H9 (cell line): Measurements from ENCODE around the gene PIGM. TPM values are rescaled to one million over a fixed set of nuclear protein-coding genes. Genes with fewer than 3 reads are reported as not detected.

ENCODE experiments used
- DNase-seq: peaks from one replicate; pipeline ENCODE4 v3.0.0-alpha.2; 2017
- H2AFZ ChIP-seq: one replicate; pipeline ENCODE4 v1.6.1; 2013; ENCODE audit warnings: mild to moderate bottlenecking, low read length, control low read depth, moderate library complexity
- H2AK5ac ChIP-seq: 2 replicates; pipeline ENCODE4 v1.6.1; 2013; ENCODE audit warnings: low read length, control low read depth, mixed read lengths; ENCODE audit not compliant: insufficient read length
- H2BK120ac ChIP-seq: one replicate; pipeline ENCODE4 v1.6.1; 2013; ENCODE audit warnings: low read depth, mild to moderate bottlenecking, low read length, control low read depth, inconsistent platforms; ENCODE audit not compliant: poor library complexity, severe bottlenecking
- H2BK12ac ChIP-seq: 2 replicates; pipeline ENCODE4 v1.6.1; 2013; ENCODE audit warnings: low read length, control low read depth, mixed read lengths, low read depth; ENCODE audit not compliant: insufficient read length
- H2BK15ac ChIP-seq: 2 replicates; pipeline ENCODE4 v1.6.1; 2013; ENCODE audit warnings: low read depth, low read length, control low read depth
- H2BK20ac ChIP-seq: one replicate; pipeline ENCODE4 v1.6.1; 2013; ENCODE audit warnings: low read depth, mild to moderate bottlenecking, low read length, control low read depth, inconsistent platforms; ENCODE audit not compliant: poor library complexity, severe bottlenecking
- H2BK5ac ChIP-seq: 2 replicates; pipeline ENCODE4 v1.6.1; 2013; ENCODE audit warnings: low read length, control low read depth, mixed read lengths; ENCODE audit not compliant: insufficient read length
- H3K14ac ChIP-seq: 2 replicates; pipeline ENCODE4 v1.6.1; 2013; ENCODE audit warnings: low read length, control low read depth; ENCODE audit not compliant: insufficient read depth
- H3K18ac ChIP-seq: 2 replicates; pipeline ENCODE4 v1.6.1; 2013; ENCODE audit warnings: low read depth, mild to moderate bottlenecking, mixed read lengths, low read length, control low read depth; ENCODE audit not compliant: insufficient read length
- H3K23ac ChIP-seq: 2 replicates; pipeline ENCODE4 v1.6.1; 2013; ENCODE audit warnings: low read length, control low read depth, mixed read lengths, low read depth; ENCODE audit not compliant: insufficient read length
- H3K23me2 ChIP-seq: 2 replicates; pipeline ENCODE4 v1.6.1; 2013; ENCODE audit warnings: low read depth, mild to moderate bottlenecking, mixed read lengths, low read length, control low read depth; ENCODE audit not compliant: insufficient read length, poor library complexity, severe bottlenecking
- H3K27ac ChIP-seq: 2 replicates; pipeline ENCODE4 v1.5.1; 2013; ENCODE audit warnings: low read length, control low read depth, mixed read lengths, low read depth; ENCODE audit not compliant: insufficient read length
- H3K27me3 ChIP-seq: 2 replicates; pipeline ENCODE4 v1.6.1; 2013; ENCODE audit warnings: low read length, control low read depth, inconsistent platforms; ENCODE audit not compliant: insufficient read depth
- H3K4ac ChIP-seq: 2 replicates; pipeline ENCODE4 v1.6.1; 2013; ENCODE audit warnings: low read depth, mild to moderate bottlenecking, control low read depth, inconsistent platforms, low read length, moderate library complexity
- H3K4me1 ChIP-seq: 2 replicates; pipeline ENCODE4 v1.6.1; 2013; ENCODE audit warnings: low read length, control low read depth, inconsistent platforms; ENCODE audit not compliant: insufficient read depth
- H3K4me2 ChIP-seq: 2 replicates; pipeline ENCODE4 v1.6.1; 2013; ENCODE audit warnings: low read length, control low read depth, mixed read lengths; ENCODE audit not compliant: insufficient read length, insufficient read depth
- H3K56ac ChIP-seq: 2 replicates; pipeline ENCODE4 v1.6.1; 2013; ENCODE audit warnings: low read depth, mild to moderate bottlenecking, mixed read lengths, low read length, control low read depth; ENCODE audit not compliant: insufficient read length
- H3K79me1 ChIP-seq: 2 replicates; pipeline ENCODE4 v1.6.1; 2013; ENCODE audit warnings: low read depth, mild to moderate bottlenecking, moderate library complexity, low read length, control low read depth, inconsistent platforms; ENCODE audit not compliant: insufficient read depth, poor library complexity, severe bottlenecking
- H3K79me2 ChIP-seq: 2 replicates; pipeline ENCODE4 v1.6.1; 2013; ENCODE audit warnings: low read length, control low read depth, inconsistent platforms; ENCODE audit not compliant: insufficient read depth
- H3K9ac ChIP-seq: 2 replicates; pipeline ENCODE4 v1.6.1; 2013; ENCODE audit warnings: low read length, control low read depth, mixed read lengths; ENCODE audit not compliant: insufficient read length; ENCODE audit errors: extremely low read depth
- H3K9me3 ChIP-seq: one replicate; pipeline ENCODE4 v1.6.1; 2013; ENCODE audit warnings: low read depth, low read length, inconsistent platforms; ENCODE audit not compliant: control insufficient read depth
- H3T11ph ChIP-seq: one replicate; pipeline ENCODE4 v1.6.1; 2013; ENCODE audit warnings: mild to moderate bottlenecking, low read length, control low read depth, inconsistent platforms
- H4K20me1 ChIP-seq: one replicate; pipeline ENCODE4 v1.6.1; 2013; ENCODE audit not compliant: control insufficient read depth, insufficient read length, insufficient read depth
- H4K5ac ChIP-seq: 2 replicates; pipeline ENCODE4 v1.6.1; 2013; ENCODE audit warnings: low read depth, mild to moderate bottlenecking, mixed read lengths, low read length, control low read depth; ENCODE audit not compliant: insufficient read length
- H4K8ac ChIP-seq: replicated peaks from 2 replicates; pipeline ENCODE4 v1.6.1; 2013; ENCODE audit warnings: low read length, control low read depth, mixed read lengths, low read depth; ENCODE audit not compliant: insufficient read length
- H4K91ac ChIP-seq: 2 replicates; pipeline ENCODE4 v1.6.1; 2013; ENCODE audit warnings: low read depth, mild to moderate bottlenecking, moderate library complexity, mixed read lengths, low read length, control low read depth; ENCODE audit not compliant: insufficient read length
- H3K27ac Mint-ChIP-seq, 3 experiments: 2 replicates in 2 of 3; 3 replicates in 1 of 3; pipeline ENCODE4 v1.8.0; 2020 to 2021; ENCODE audit warnings: mixed read lengths in 3 of 3, mild to moderate bottlenecking in 1 of 3, moderate library complexity in 1 of 3
- H3K27me3 Mint-ChIP-seq: 2 replicates; pipeline ENCODE4 v1.8.0; 2021; ENCODE audit warnings: low read depth, mild to moderate bottlenecking, moderate library complexity, mixed read lengths
- H3K36me3 Mint-ChIP-seq, 3 experiments: 2 replicates in 2 of 3; 3 replicates in 1 of 3; pipeline ENCODE4 v1.8.0; 2020 to 2021; ENCODE audit warnings: low read depth in 3 of 3, mixed read lengths in 3 of 3; ENCODE audit not compliant: insufficient read depth in 1 of 3
- H3K4me1 Mint-ChIP-seq, 2 experiments: 2 replicates each; pipeline ENCODE4 v1.8.0; 2020; ENCODE audit warnings: mixed read lengths in 2 of 2
- H3K4me3 Mint-ChIP-seq, 2 experiments: 2 replicates in 1 of 2; 3 replicates in 1 of 2; pipeline ENCODE4 v1.8.0; 2020 to 2021; ENCODE audit warnings: mild to moderate bottlenecking in 2 of 2, mixed read lengths in 2 of 2, moderate library complexity in 1 of 2
- H3K9me3 Mint-ChIP-seq, 2 experiments: 2 replicates in 1 of 2; 3 replicates in 1 of 2; pipeline ENCODE4 v1.8.0; 2020; ENCODE audit warnings: mild to moderate bottlenecking in 2 of 2, mixed read lengths in 2 of 2, moderate library complexity in 1 of 2
- WGBS: extraction: QIAGEN DNeasy Blood & Tissue Kit; methylation state at CpG from one replicate; pipeline ENCODE4 v1.1.7; 2013; ENCODE audit warnings: missing lambda C conversion rate, low lambda C conversion rate, mixed read lengths; ENCODE audit not compliant: insufficient read length; ENCODE audit errors: extremely low coverage; 5-methylcytosine and 5-hydroxymethylcytosine counted together
- total RNA-seq: library from RNA; stranded (reverse); gene quantifications from 2 replicates; pipeline ENCODE4 v1.2.1, GENCODE V29; 2021
- TF ChIP-seq, protein P1 (sequence below): fragments of 200-600 bp; sonication (generic); conservative IDR thresholded peaks from 3 replicates; pipeline ENCODE4 v1.8.0; 2021; ENCODE audit warnings: antibody characterized with exemption, mild to moderate bottlenecking

The PIGM gene
- total RNA-seq, 1 experiment from 2014 or later = 5.9 TPM

DNA sequence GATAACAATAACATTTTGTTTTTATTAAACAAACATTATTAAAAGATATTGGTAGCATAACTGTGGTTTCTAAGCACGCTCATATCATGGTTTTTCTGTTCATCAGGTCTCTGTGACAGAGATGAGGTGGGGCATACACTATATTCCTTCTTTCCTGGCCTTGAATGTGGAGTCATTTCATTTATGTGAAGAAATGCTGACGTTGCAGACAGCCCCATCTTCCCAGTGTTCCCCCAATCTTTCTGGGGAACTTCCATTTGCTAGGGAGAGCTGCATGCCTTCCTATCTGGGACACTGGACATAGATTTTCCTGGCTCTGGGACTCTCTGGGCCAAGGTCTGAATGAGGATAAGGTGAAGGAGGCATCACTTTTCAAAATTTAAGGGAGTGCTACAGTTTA lies 30.4 kb downstream of the PIGM start:
- no peak overlapping the region for H2BK12ac ChIP-seq
- H2BK20ac ChIP-seq = no peak overlapping the region
- H2BK15ac ChIP-seq = no peak overlapping the region
- H3T11ph ChIP-seq = no peak overlapping the region
- no peak overlapping the region for H3K27ac Mint-ChIP-seq
- H3K18ac ChIP-seq = no peak overlapping the region
- H3K36me3 Mint-ChIP-seq = no peaks in the 10 kb centered on the region
- no peaks in the 10 kb centered on the region for H3K79me2 ChIP-seq
- no peaks in the 10 kb centered on the region for H3K23me2 ChIP-seq
- no peaks in the 10 kb centered on the region for H4K20me1 ChIP-seq
- no peaks in the 10 kb centered on the region for H3K9me3 ChIP-seq
- no peak overlapping the region for H3K4me2 ChIP-seq
- H3K79me1 ChIP-seq = no peaks in the 10 kb centered on the region
- H3K4ac ChIP-seq = no peak overlapping the region
- peaks cover 9% of the 10 kb centered on the region for H3K27me3 Mint-ChIP-seq
- no peak overlapping the region for H3K14ac ChIP-seq
- no peak overlapping the region for H3K27ac ChIP-seq
- H3K4me1 ChIP-seq = no peaks in the 10 kb centered on the region
- H4K8ac ChIP-seq = no peak overlapping the region
- H3K4me1 Mint-ChIP-seq = no peaks in the 10 kb centered on the region
- no peak overlapping the region for H4K91ac ChIP-seq
- H3K9me3 Mint-ChIP-seq = no peaks in the 10 kb centered on the region
- no peak for DNase-seq
- no peak overlapping the region for H2BK120ac ChIP-seq
- WGBS = no CpG with 5 or more reads among the region's 2 CpGs
- TF ChIP-seq, protein P1, sequence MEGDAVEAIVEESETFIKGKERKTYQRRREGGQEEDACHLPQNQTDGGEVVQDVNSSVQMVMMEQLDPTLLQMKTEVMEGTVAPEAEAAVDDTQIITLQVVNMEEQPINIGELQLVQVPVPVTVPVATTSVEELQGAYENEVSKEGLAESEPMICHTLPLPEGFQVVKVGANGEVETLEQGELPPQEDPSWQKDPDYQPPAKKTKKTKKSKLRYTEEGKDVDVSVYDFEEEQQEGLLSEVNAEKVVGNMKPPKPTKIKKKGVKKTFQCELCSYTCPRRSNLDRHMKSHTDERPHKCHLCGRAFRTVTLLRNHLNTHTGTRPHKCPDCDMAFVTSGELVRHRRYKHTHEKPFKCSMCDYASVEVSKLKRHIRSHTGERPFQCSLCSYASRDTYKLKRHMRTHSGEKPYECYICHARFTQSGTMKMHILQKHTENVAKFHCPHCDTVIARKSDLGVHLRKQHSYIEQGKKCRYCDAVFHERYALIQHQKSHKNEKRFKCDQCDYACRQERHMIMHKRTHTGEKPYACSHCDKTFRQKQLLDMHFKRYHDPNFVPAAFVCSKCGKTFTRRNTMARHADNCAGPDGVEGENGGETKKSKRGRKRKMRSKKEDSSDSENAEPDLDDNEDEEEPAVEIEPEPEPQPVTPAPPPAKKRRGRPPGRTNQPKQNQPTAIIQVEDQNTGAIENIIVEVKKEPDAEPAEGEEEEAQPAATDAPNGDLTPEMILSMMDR = no peak
- H3K9ac ChIP-seq = no peak overlapping the region
- no peak overlapping the region for H3K4me3 Mint-ChIP-seq
- no peak overlapping the region for H2AK5ac ChIP-seq
- H4K5ac ChIP-seq = no peak overlapping the region
- H2AFZ ChIP-seq = no peak overlapping the region
- H3K23ac ChIP-seq = no peak overlapping the region
- H3K27me3 ChIP-seq = no peaks in the 10 kb centered on the region
- H3K56ac ChIP-seq = no peak overlapping the region
- H2BK5ac ChIP-seq = no peak overlapping the region
